ENCODE measurements around the gene SOX6.

The SOX6 gene

GRCh38 chr11:16013242-16013641 lies 343.1 kb downstream of the SOX6 start:
- no peak for DNase-seq (ENCODE audit: extremely low read depth in 1 of 2, low read depth in 1 of 2)

DNA sequence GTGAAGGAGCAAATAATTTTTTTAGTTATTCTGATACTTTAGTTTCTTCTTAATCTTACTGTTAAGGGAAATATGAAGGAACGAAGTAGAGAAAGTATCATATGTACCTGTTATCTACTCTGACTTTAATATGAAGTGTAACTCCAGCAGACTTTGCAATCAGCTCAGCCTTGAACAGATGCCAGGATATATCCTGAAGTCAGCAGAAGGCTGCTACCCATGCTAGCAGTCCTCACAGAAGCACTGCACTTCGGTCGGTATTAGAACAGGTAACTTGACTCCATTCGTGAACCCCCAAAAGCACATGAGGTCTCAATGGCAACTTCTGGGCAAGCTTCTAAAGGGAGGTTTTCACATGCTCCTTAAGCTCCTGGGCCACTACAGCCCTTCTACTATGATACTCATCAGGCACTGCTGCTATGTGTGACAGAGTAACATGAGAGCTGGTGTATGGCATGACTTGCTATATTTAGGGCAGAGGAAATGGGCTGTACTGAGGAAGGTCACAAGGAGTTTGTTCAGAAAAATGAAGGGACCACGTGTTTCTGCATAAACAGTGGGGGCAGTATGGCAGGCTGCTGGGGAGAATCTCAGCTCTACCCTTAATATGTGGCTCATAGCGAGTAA lies 344.1 kb downstream of the SOX6 start:
- no peak for DNase-seq (ENCODE audit: extremely low read depth in 1 of 2, low read depth in 1 of 2)

GRCh38 chr11:16011396-16011795 lies 344.9 kb downstream of the SOX6 start:
- DNase-seq (ENCODE audit: extremely low read depth in 1 of 2, low read depth in 1 of 2) = no peak

DNA sequence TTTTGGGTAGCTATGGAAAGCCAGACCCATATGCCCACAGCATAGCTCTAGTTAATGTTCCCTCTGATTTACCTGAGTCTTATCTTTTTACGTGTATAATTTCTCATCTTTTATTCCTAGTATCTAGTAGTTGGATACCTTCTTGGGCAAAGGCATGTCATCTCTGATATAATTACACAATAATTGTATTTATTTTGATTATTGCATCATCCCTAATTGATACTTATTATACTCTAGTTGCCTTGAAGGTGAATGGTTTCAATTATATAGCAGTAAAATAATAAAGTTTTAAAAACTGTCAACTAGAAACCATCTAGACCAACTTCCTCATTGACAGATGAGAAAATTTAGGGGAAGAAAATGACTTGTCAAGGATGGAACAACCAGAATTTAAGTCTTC lies 347.3 kb downstream of the SOX6 start:
- DNase-seq (ENCODE audit: extremely low read depth in 1 of 2, low read depth in 1 of 2) = no peak

- no peak for DNase-seq (ENCODE audit: extremely low read depth in 1 of 2, low read depth in 1 of 2)
Observed at GRCh38 chr11:16007514-16007913, 348.8 kb downstream of the SOX6 start.

DNA sequence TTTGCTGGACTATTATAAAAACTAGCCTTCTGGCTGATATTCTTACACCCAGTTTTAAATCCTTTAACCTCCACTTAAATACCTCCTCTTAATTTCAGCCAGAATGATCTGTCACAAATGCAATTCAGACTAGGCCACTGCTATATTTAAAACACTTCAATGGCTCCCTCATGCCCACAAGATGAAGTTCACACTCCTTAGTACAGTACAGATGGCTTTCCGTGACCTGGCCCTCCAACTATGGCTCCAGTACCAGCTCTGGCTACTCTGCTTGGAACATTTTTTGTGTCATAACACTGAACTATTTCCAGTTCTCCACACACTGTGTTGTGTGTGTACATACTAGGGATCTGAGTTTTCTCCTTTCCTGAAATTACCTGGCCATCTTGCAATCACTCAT lies 353.4 kb downstream of the SOX6 start:
- DNase-seq (ENCODE audit: extremely low read depth in 1 of 2, low read depth in 1 of 2) = no peak

DNA sequence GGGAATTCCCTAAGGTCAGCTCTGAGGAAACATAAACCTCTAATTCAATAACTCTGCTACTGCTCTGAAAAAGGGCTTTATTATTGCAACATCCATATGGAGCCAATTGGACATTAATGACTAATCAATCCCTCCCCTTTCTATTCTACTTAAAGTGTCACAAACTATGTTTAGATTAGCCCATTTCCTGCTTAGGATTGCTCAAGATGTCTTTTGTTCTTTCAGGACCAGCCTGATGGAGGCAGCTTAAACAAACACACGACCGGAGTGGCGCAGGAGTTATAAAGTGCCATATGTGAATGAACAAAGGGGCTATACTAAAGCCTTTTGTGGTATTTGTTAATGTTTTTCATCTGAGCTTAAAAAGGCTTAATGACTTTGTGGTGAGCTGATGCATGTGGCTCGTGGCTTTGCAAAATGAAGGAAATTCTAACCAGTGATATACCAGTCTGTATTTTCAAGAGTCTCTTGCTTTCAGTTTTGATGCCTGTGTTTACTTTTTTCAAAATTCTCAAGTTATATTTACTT lies 354.4 kb downstream of the SOX6 start:
- no peak for DNase-seq (ENCODE audit: extremely low read depth in 1 of 2, low read depth in 1 of 2)

DNA sequence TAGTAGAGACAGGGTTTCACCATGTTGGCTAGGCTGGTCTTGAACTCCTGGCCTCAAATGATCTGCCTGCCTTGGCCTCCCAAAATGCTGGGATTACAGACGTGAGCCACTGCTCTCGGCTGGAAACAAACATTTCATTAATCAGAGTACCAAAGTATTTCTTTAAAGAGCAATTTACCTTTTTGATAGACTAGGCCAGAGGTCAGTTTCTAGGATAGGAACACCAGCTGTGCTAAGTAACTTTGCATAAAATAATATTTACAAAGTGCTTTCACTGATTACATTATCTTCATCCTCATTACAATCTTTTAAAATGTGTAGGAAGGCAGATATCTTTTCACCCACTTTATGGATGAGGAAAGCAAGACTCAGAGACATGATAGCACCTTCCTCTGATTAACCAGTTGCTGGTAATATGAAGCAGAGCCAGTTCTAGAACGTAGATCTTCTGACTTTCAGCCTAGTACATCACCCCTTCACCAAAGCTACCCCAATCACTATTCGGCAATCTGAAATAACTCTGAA lies 355.2 kb downstream of the SOX6 start:
- DNase-seq (ENCODE audit: extremely low read depth in 1 of 2, low read depth in 1 of 2) = no peak

- no peak for DNase-seq (ENCODE audit: extremely low read depth in 1 of 2, low read depth in 1 of 2)
Observed at GRCh38 chr11:16000065-16000464, 356.3 kb downstream of the SOX6 start.

DNA sequence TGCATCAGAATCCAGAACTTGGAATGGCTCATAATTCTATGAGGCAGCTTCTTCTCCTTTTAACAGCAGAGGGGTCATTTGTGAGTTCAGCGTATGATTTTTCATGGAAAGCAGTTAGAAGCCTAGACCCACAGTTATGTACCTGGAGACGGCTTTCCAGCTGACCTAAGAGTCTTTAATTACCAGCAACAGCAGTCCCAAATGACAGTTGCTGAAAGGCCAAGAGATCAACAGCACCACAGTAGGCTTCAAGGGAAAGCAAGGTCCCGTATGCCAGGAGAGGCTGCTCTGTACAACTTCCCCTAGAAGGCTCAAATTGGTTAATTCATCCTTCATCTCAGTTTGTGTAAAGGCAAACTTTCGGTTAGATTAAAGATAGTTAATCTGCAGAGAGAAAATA lies 363.0 kb downstream of the SOX6 start:
- DNase-seq (ENCODE audit: extremely low read depth in 1 of 2, low read depth in 1 of 2) = no peak

- DNase-seq (ENCODE audit: extremely low read depth in 1 of 2, low read depth in 1 of 2) = no peak
Observed at GRCh38 chr11:15991215-15991614, 365.1 kb downstream of the SOX6 start.

DNA sequence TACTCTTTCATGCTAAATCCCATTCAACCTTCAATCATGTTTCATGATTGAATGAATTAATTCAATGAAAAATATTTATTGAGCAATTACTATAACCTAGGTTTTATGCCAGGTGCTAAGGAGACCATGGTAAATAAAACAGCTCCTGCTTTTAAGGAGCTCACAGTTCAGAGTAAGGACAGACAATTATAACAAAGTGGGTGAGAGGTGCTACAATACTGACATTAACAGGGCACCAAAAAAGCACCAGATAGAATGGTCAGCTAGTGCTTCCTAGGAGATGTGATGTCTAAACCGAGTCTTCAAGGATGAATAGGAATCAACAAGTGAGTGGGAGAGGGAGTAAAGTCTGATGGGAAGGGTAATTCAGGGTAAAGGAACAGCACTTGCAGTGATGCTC lies 366.7 kb downstream of the SOX6 start:
- DNase-seq (ENCODE audit: extremely low read depth in 1 of 2, low read depth in 1 of 2) = no peak

DNA sequence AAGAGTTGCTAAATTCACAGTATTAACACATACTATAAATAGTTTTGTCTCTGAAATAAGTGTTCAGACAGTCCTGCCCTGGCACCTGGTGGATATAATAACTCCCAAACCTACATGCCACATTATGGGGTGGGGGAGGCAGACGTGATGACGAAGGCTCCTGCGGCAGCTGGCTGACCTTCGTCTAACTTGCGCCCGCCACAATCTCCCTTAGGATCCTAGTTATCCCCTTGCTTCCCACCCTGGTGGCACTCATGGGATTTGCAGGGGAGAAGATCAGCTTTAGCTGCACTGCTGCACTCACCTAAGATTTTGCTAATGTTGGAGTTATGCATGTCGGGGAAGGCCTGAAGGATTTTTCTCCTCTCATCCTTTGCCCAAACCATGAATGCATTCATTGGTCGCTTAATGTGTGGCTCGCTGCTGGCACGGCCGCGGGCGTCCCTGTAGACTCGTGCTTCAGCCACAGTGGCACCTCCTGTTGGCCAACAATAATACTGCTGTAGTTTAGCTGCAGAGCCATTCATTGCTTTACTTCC lies 367.6 kb downstream of the SOX6 start:
- no peak for DNase-seq (ENCODE audit: extremely low read depth in 1 of 2, low read depth in 1 of 2)

DNA sequence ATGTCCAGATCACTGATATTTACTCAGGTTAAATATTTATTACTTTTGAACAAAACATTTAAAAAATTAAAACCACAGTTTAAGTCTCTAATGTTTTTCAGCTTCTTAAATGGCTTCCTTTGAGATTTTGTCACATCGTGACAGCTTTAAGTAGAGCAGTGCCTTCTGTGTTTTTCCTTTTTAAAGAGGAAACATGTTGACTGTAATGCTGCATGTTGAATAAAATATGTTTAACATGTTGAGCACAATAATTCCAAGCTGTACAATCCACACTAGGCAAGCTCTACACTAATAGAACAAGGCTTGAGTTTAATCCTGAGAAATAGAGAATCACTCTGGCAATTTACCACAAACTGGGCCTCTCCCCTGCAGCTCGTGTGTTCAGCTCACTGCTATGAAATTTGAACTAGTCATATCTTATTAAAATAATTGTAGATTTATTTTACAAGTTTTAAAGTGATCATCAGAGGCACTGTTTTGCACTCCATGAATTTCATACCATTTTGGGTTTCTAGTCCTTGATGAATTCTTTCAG lies 368.3 kb downstream of the SOX6 start:
- DNase-seq (ENCODE audit: extremely low read depth in 1 of 2, low read depth in 1 of 2) = no peak

- no peak for DNase-seq (ENCODE audit: extremely low read depth in 1 of 2, low read depth in 1 of 2)
Observed at GRCh38 chr11:15987046-15987445, 369.3 kb downstream of the SOX6 start.

- no peak for DNase-seq (ENCODE audit: extremely low read depth in 1 of 2, low read depth in 1 of 2)
Observed at GRCh38 chr11:15985860-15986139, 370.5 kb downstream of the SOX6 start.

- no peak for DNase-seq (ENCODE audit: extremely low read depth in 1 of 2, low read depth in 1 of 2)
Observed at GRCh38 chr11:15985127-15985859, 371.1 kb downstream of the SOX6 start.

- no peak for DNase-seq (ENCODE audit: extremely low read depth in 1 of 2, low read depth in 1 of 2)
Observed at GRCh38 chr11:15981292-15981691, 375.1 kb downstream of the SOX6 start.

- no peak for DNase-seq (ENCODE audit: extremely low read depth in 1 of 2, low read depth in 1 of 2)
Observed at GRCh38 chr11:15977116-15977515, 379.2 kb downstream of the SOX6 start.

DNA sequence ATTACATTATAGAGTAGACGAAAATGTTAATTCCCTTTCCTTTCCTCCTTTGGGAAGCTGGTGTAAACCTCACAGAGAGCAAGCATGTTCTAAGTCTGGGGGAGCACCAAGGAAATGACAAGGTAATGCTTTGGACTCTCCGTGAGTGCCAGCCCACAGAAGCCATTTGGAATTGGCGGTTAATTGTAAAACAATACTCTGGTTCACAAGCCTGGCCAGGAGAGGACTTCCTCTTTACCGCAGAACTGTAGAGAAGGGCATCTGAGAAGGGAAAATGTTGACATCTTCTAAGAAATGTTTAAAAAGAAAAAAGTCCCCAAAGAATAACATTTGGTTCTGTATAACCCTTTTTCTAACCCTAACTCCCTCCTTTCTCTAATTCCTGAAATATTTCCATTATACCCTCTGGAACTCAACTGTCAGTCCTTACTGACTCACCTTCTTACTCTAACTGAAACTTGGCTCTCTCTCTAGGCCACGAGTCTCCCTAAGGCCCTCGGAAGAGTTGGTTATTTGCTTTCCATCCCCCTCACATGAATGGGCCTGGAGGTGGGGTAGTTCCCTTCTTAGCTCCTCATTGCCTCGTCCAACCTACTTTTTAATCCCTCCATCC lies 379.8 kb downstream of the SOX6 start:
- DNase-seq (ENCODE audit: extremely low read depth in 1 of 2, low read depth in 1 of 2) = no peak

DNA sequence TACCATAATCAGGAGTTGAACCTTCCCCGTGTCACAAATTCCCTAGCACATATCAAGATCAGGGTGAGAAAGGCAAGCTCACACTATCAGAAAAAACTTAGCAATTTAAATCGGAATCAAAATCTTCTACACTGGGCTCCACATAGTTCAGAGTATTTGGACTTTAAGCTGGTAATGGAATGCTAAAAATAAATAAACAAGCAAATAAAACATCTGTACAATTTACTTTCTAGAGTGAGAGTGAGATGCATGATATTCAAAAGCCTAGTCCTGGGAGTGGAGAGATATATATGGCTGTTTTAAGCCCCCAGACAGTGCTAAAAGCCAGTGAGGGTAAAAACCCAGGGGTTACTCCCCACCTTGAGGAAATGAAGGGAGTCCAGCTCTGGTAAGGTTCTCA lies 380.6 kb downstream of the SOX6 start:
- no peak for DNase-seq (ENCODE audit: extremely low read depth in 1 of 2, low read depth in 1 of 2)

- no peak for DNase-seq (ENCODE audit: extremely low read depth in 1 of 2, low read depth in 1 of 2)
Observed at GRCh38 chr11:15972838-15973237, 383.5 kb downstream of the SOX6 start.
